Measurements from ENCODE around the gene HAVCR2.

- TF ChIP-seq CTCF (IDR thresholded peaks at IDR 0.05) = no peak
- TF ChIP-seq POLR2AphosphoS5 (IDR thresholded peaks at IDR 0.05) = no peak
These were observed 42.8 kb downstream of the HAVCR2 start for GRCh38 chr5:157066080-157066479.
